K562 (cell line): ENCODE results near the gene ASB10. TPM values are rescaled to one million over a fixed set of nuclear protein-coding genes. Genes with fewer than 3 reads are reported as not detected.
A peak's percentile ranks its signal among the peaks of the same experiment; 100 is the strongest.

Source experiments
- ATF6 ChIP-seq: sonication (generic); formaldehyde crosslinking; IDR thresholded peaks from 2 replicates; pipeline ENCODE4 v1.4.0; 2020; ENCODE audit warnings: mild to moderate bottlenecking, missing genetic modification reagents
- BRCA1 ChIP-seq, 2 experiments: fragments of 450-650 bp in 1 of 2; sonication (generic) in 1 of 2; formaldehyde crosslinking in 1 of 2; IDR thresholded peaks; 2 replicates each; pipeline versions ENCODE4 v1.5.0 to v1.6.1; 2017 to 2020; ENCODE audit warnings: mild to moderate bottlenecking in 1 of 2, missing genetic modification reagents in 1 of 2
- CBX1 ChIP-seq: sonication (generic); IDR thresholded peaks from 2 replicates; pipeline ENCODE4 v1.6.1; 2016; ENCODE audit warnings: antibody characterized with exemption, low read depth, mild to moderate bottlenecking
- ETS1 ChIP-seq: conservative IDR thresholded peaks from 2 replicates; pipeline ENCODE4 v1.6.1; 2011; ENCODE audit warnings: low read depth, mild to moderate bottlenecking, low read length; ENCODE audit not compliant: control insufficient read depth
- EZH2 ChIP-seq: IDR thresholded peaks from 2 replicates; pipeline ENCODE4 v1.6.1; 2012; ENCODE audit warnings: low read depth, mild to moderate bottlenecking, inconsistent platforms, low read length, borderline replicate concordance
- HIVEP1 ChIP-seq: fragments of 250-450 bp; sonication (Bioruptor Pico); IDR thresholded peaks from 2 replicates; pipeline ENCODE4 v1.4.0; 2020; ENCODE audit warnings: mild to moderate bottlenecking
- HNRNPUL1 ChIP-seq: fragments of 200-400 bp; formaldehyde crosslinking; IDR thresholded peaks from 2 replicates; pipeline ENCODE4 v1.6.1; 2017; ENCODE audit warnings: low read length
- MYBL2 ChIP-seq, 2 experiments: fragments of 450-650 bp in 1 of 2; sonication (generic) in 1 of 2; formaldehyde crosslinking in 1 of 2; IDR thresholded peaks; 2 replicates each; pipeline versions ENCODE4 v1.6.1 to v1.8.1; 2017 to 2022; ENCODE audit warnings: borderline replicate concordance in 1 of 2, inconsistent platforms in 1 of 2, low read depth in 1 of 2, mild to moderate bottlenecking in 1 of 2, missing genetic modification reagents in 1 of 2, moderate library complexity in 1 of 2
- PHB ChIP-seq: fragments of 250-450 bp; sonication (Bioruptor Pico); IDR thresholded peaks from 2 replicates; pipeline ENCODE4 v1.5.0; 2021
- PHF8 ChIP-seq: fragments of 200-600 bp; sonication (generic); IDR thresholded peaks from 2 replicates; pipeline ENCODE4 v1.6.1; 2012; ENCODE audit warnings: mixed run types, mild to moderate bottlenecking, inconsistent platforms, low read length, moderate library complexity, borderline replicate concordance
- RFX5 ChIP-seq: IDR thresholded peaks from 2 replicates; pipeline ENCODE4 v1.6.1; 2011; ENCODE audit warnings: low read depth, mild to moderate bottlenecking, improper control_type of control experiment, low read length
- SETDB1 ChIP-seq: IDR thresholded peaks from one replicate; pipeline ENCODE4 v1.6.1; 2012; ENCODE audit warnings: low read length, control low read depth, inconsistent platforms
- SMARCA5 ChIP-seq: fragments of 450-650 bp; IDR thresholded peaks from 2 replicates; pipeline ENCODE4 v1.6.1; 2016
- SREBF1 ChIP-seq: fragments of 150-350 bp; IDR thresholded peaks from 2 replicates; pipeline ENCODE4 v1.6.1; 2014; ENCODE audit warnings: antibody characterized with exemption, low read depth, low read length, borderline replicate concordance
- SREBF2 ChIP-seq: sonication (generic); formaldehyde crosslinking; IDR thresholded peaks from 2 replicates; pipeline ENCODE4 v1.4.0; 2020; ENCODE audit warnings: mild to moderate bottlenecking, missing genetic modification reagents
- TSHZ1 ChIP-seq: fragments of 250-450 bp; sonication (Bioruptor Pico); IDR thresholded peaks from 2 replicates; pipeline ENCODE4 v1.4.0; 2020; ENCODE audit warnings: mild to moderate bottlenecking, moderate library complexity
- ZBTB1 ChIP-seq: sonication (generic); formaldehyde crosslinking; IDR thresholded peaks from 2 replicates; pipeline ENCODE4 v1.8.1; 2023; ENCODE audit warnings: missing genetic modification reagents, low read depth, mild to moderate bottlenecking, borderline replicate concordance
- ZBTB7A ChIP-seq: IDR thresholded peaks from 2 replicates; pipeline ENCODE4 v1.6.1; 2011; ENCODE audit warnings: low read depth, mild to moderate bottlenecking, low read length, moderate library complexity, borderline replicate concordance; ENCODE audit not compliant: control insufficient read depth
- ZNF24 ChIP-seq: fragments of 450-650 bp; IDR thresholded peaks from 2 replicates; pipeline ENCODE4 v1.6.1; 2016
- ZNF274 ChIP-seq: IDR thresholded peaks from 2 replicates; pipeline ENCODE4 v1.6.1; 2011; ENCODE audit warnings: low read depth, mild to moderate bottlenecking, low read length, moderate library complexity, borderline replicate concordance
- ZNF780A ChIP-seq: fragments of 250-450 bp; sonication (Bioruptor Pico); IDR thresholded peaks from 2 replicates; pipeline ENCODE4 v1.5.0; 2021; ENCODE audit warnings: mild to moderate bottlenecking
- polyA plus RNA-seq, 8 experiments: library from polyadenylated mRNA; depleted of rRNA in 4 of 8; stranded (reverse) in 5 of 8; unstranded in 3 of 8; fragments of >200 nt; fragmentation: Nextera tagmentation in 2 of 8; fragmentation: Illumina TruSeq in 1 of 8; extraction: Ambion mirVana in 2 of 8; extraction: Trizol in 1 of 8; gene quantifications; 2 replicates each; pipeline versions ENCODE4 v1.2.1 to v1.2.3, GENCODE V29; 2011 to 2014; ENCODE audit warnings: inconsistent platforms in 1 of 8, missing spikeins in 1 of 8
- total RNA-seq, 7 experiments: library from RNA; depleted of rRNA in 6 of 7; stranded (reverse); fragments of >200 nt in 6 of 7; fragmentation: Illumina TruSeq in 2 of 7; extraction: Trizol in 2 of 7; gene quantifications; 2 replicates each; pipeline versions ENCODE4 v1.2.1 to v1.2.3, GENCODE V29; 2011 to 2021; ENCODE audit warnings: low replicate concordance in 1 of 7

Gene ASB10
- total and polyA plus RNA-seq, 9 of the 15 experiments (the other 6 are each of a cell fraction or from before 2014, with no cell fraction given): not detected

GRCh38 chr7:151232091-151232916, 45.3 kb upstream of the ASB10 start, which contains the start of gene CHPF2 (continued):
- TF ChIP-seq EZH2 (no peak), ZNF780A (CRISPR knock-in tag) (no peak), HIVEP1 (CRISPR knock-in tag) (no peak), TSHZ1 (no peak), SMARCA5 (no peak), ZBTB7A (peak; percentile 79; the same call in 1 of the 2 replicates), ZBTB1 (CRISPR knock-in tag) (peak; percentile 61; the same call in 1 of the 2 replicates), ZNF24 (no peak), CBX1 (peak; percentile 15; the same call in 1 of the 2 replicates), ZNF274 (no peak), SETDB1 (no peak), PHF8 (peak; percentile 92), MYBL2 (IDR thresholded peaks at IDR 0.05; ENCODE audit: low read depth) (no peak), MYBL2 (CRISPR knock-in tag; IDR thresholded peaks at IDR 0.05; ENCODE audit: borderline replicate concordance) (no peak), BRCA1 (IDR thresholded peaks at IDR 0.05) (no peak), BRCA1 (CRISPR knock-in tag; IDR thresholded peaks at IDR 0.05) (no peak), ATF6 (peak; percentile 92), HNRNPUL1 (no peak), SREBF1 (no peak), PHB (CRISPR knock-in tag) (no peak; the same call in 1 of the 2 replicates), RFX5 (no peak), SREBF2 (no peak), ETS1 (peak; percentile 85)
